OCI-LY7 (cell line): ENCODE data around the gene BRMS1.

ENCODE experiments used
- CTCF ChIP-seq: fragments of 200-600 bp; sonication (generic); conservative IDR thresholded peaks from 2 replicates; pipeline ENCODE4 v1.5.1; 2014; ENCODE audit warnings: mild to moderate bottlenecking, antibody characterized with exemption, low read length, moderate library complexity, mixed read lengths
- EZH2phosphoT487 ChIP-seq: fragments of 200-600 bp; sonication (generic); IDR thresholded peaks from 2 replicates; pipeline ENCODE4 v1.6.1; 2018; ENCODE audit warnings: low read depth, borderline replicate concordance, mild to moderate bottlenecking, mixed run types, antibody characterized with exemption, low read length, moderate library complexity, mixed read lengths

- TF ChIP-seq CTCF (no peak), EZH2phosphoT487 (no peak)
Observed at GRCh38 chr11:66291706-66292542, 53.0 kb downstream of the BRMS1 start, which contains the start of gene TMEM151A.
